K562 treated with DMSO at 1 percent for 4 hours (cell line): ENCODE measurements around the gene CSNK1G1. TPM values are rescaled to one million over a fixed set of nuclear protein-coding genes. Genes with fewer than 3 reads are reported as not detected.

Experiments
- total RNA-seq: library from RNA; unstranded; fragments of 300-600 nt; gene quantifications from 2 replicates; pipeline ENCODE4 v1.2.3, GENCODE V29; 2022; ENCODE audit not compliant: insufficient read depth

Gene CSNK1G1
- 6.3 and 6.9 TPM in 2 replicates for total RNA-seq

DNA sequence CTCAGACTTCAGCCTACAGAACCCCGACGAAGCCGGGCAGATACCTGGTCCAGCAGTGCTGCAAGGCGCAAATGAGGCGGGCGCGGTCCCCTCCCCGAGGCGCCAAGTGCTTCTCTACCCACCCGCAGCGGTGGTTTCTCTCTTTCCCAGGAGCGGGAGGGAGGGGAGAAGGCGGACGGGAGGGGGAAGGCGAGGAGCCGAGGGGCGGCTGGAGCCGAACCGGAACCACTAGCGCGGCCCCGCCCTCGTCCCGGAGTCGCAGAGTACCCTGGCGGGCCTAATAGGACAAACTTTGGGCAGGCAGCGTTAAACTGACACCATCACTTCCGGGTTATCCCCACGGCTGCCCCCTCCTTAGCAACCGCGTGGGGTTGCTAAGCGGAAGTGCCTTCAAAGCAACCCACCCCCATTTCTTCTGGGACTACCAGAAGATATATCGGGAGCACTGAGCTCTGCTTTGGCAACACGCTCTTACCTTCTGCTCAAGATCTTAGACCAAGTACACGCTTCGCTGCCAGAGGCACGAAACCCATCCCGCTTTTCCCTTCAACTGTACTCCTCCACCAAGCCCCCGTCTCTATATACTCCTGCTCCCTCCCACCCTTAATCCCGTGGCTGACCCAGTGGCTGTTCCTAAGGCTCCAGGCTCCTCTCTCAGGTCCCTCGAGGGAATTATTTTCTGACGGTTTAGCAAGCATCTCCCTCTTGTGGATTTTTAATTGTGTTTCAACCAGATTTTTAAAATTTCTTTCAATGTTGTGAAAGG, at the start of gene CSNK1G1:
Gene CSNK1G1 (minus strand): TSS at position 230 of the 766 bp plus-strand sequence. CDS start 55,674 bp downstream, outside the sequence.

GRCh38 chr15:64387562-64388168, 31.7 kb upstream of the CSNK1G1 start, which contains the start of gene TRIP4:
TSS of gene TRIP4 (plus strand) at chr15:64387836. CDS start at chr15:64387864, 28 bp downstream.

GRCh38 chr15:64381000-64381751, 25.2 kb upstream of the CSNK1G1 start, which contains the start of gene PCLAF:
TSS of gene PCLAF (minus strand) at chr15:64381441. CDS start at chr15:64381371, 70 bp downstream.

DNA sequence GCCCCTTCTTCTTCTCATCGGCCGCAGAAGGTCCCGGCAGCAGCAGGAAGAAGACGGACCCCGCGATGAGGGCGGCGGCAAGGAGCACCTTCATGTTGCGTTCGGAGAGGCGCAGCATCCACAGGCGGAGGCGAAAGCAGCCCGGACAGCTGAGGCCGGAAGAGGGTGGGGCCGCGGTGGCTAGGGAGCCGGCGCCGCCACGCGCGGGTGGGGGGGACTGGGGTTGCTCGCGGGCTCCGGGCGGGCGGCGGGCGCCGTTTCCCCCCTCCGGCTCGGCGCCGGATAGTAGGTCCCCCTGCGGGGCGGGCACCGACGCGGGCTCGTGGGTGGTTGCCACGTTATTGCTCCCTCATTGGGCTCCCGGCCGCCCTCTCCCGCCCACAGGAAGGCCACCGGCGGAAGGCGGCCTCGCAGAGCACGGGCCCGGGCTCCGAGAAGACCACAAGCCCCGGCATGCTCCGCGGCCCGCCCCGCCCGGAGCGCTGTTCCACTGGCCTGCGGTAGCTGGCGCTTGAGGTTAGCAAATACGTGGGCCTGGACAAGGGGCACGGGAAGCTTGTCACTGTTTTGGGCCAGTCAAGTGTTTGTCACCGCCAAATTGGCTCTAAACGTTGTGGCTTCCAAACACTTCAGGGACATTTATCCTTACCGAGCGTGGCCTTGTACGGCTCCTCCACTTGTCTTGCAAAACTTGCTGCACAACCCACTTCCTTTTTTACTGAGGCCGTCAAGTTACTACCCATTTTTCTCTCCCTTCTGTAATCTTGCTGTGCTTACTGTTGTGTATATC, 192.9 kb downstream of the CSNK1G1 start, which contains the start of gene PPIB:
Gene PPIB (minus strand): TSS at position 154 of the 790 bp plus-strand sequence. CDS start 36 bp downstream, at position 118.

GRCh38 chr15:64151727-64152506, 204.1 kb downstream of the CSNK1G1 start, which contains the start of gene SNX22:
TSS of gene SNX22 (plus strand) at chr15:64151731. CDS start at chr15:64151776, 45 bp downstream.

Other genes with a start within 250 kb of the CSNK1G1 start
- gene SNX22, start 204.4 kb downstream of the CSNK1G1 start, total RNA-seq = 0.80 and 0.98 TPM in 2 replicates
- gene PPIB, start 193.2 kb downstream of the CSNK1G1 start, total RNA-seq = 507 and 567 TPM in 2 replicates
- 54.4 and 88.0 TPM in 2 replicates for gene PCLAF, start 25.3 kb upstream of the CSNK1G1 start, total RNA-seq
- 15.4 and 17.1 TPM in 2 replicates for gene TRIP4, start 31.7 kb upstream of the CSNK1G1 start, total RNA-seq
- gene ZNF609, start 104.4 kb upstream of the CSNK1G1 start, total RNA-seq = 12.8 and 16.8 TPM in 2 replicates